HepG2 (cell line): ENCODE measurements around the gene JTB. TPM values are rescaled to one million over a fixed set of nuclear protein-coding genes. Genes with fewer than 3 reads are reported as not detected.

Experiments
- ERF ChIP-seq: IDR thresholded peaks from 2 replicates; pipeline ENCODE4 v1.6.1; 2018; ENCODE audit warnings: missing biosample characterization, missing genetic modification reagents
- GATAD1 ChIP-seq: IDR thresholded peaks from 2 replicates; pipeline ENCODE4 v1.6.1; 2016; ENCODE audit warnings: missing genetic modification reagents, missing compliant biosample characterization
- GMEB1 ChIP-seq: sonication (generic); formaldehyde crosslinking; IDR thresholded peaks from 2 replicates; pipeline ENCODE4 v1.5.1; 2020; ENCODE audit warnings: missing genetic modification reagents, mild to moderate bottlenecking, borderline replicate concordance
- GTF2F1 ChIP-seq: fragments of 150-350 bp; IDR thresholded peaks from 2 replicates; pipeline ENCODE4 v1.6.1; 2014; ENCODE audit warnings: low read length
- GTF3A ChIP-seq: sonication (generic); formaldehyde crosslinking; conservative IDR thresholded peaks from 2 replicates; pipeline ENCODE4 v1.4.0; 2020; ENCODE audit warnings: mild to moderate bottlenecking, missing genetic modification reagents
- JDP2 ChIP-seq: sonication (generic); formaldehyde crosslinking; IDR thresholded peaks from 2 replicates; pipeline ENCODE4 v1.8.1; 2022; ENCODE audit warnings: missing genetic modification reagents, borderline replicate concordance
- KAT2B ChIP-seq: fragments of 150-350 bp; IDR thresholded peaks from 2 replicates; pipeline ENCODE4 v1.6.1; 2014; ENCODE audit warnings: low read depth, low read length, borderline replicate concordance
- KMT2A ChIP-seq: sonication (generic); formaldehyde crosslinking; IDR thresholded peaks from 2 replicates; pipeline ENCODE4 v1.4.0; 2020; ENCODE audit warnings: missing genetic modification reagents
- MXD4 ChIP-seq: IDR thresholded peaks from 2 replicates; pipeline ENCODE4 v1.6.1; 2016; ENCODE audit warnings: mild to moderate bottlenecking, missing biosample characterization, missing genetic modification reagents
- NCOA5 ChIP-seq: sonication (generic); formaldehyde crosslinking; IDR thresholded peaks from 2 replicates; pipeline ENCODE4 v1.4.0; 2020; ENCODE audit warnings: missing genetic modification reagents
- PCBP2 ChIP-seq: fragments of 200-400 bp; formaldehyde crosslinking; optimal IDR thresholded peaks from 2 replicates; pipeline ENCODE3; 2018; ENCODE audit warnings: low read length, low read depth; ENCODE audit not compliant: poor library complexity, severe bottlenecking
- PTBP1 ChIP-seq: fragments of 200-400 bp; formaldehyde crosslinking; IDR thresholded peaks from 2 replicates; pipeline ENCODE4 v1.6.1; 2018; ENCODE audit warnings: low read length, low read depth; ENCODE audit not compliant: poor library complexity, severe bottlenecking
- RFXAP ChIP-seq: sonication (generic); formaldehyde crosslinking; IDR thresholded peaks from 2 replicates; pipeline ENCODE4 v1.4.0; 2020; ENCODE audit warnings: missing genetic modification reagents, borderline replicate concordance
- SIX4 ChIP-seq: sonication (generic); formaldehyde crosslinking; IDR thresholded peaks from 2 replicates; pipeline ENCODE4 v1.4.0; 2020; ENCODE audit warnings: missing genetic modification reagents
- SSRP1 ChIP-seq: IDR thresholded peaks from 2 replicates; pipeline ENCODE4 v1.6.1; 2016; ENCODE audit warnings: control low read depth
- XBP1 ChIP-seq: sonication (generic); formaldehyde crosslinking; IDR thresholded peaks from 2 replicates; pipeline ENCODE4 v1.5.0; 2020; ENCODE audit warnings: missing genetic modification reagents
- ZFP36 ChIP-seq: fragments of 150-350 bp; IDR thresholded peaks from 2 replicates; pipeline ENCODE4 v1.6.1; 2018; ENCODE audit warnings: borderline replicate concordance, low read length, low read depth; ENCODE audit not compliant: partially characterized antibody
- ZFP90 ChIP-seq: sonication (generic); formaldehyde crosslinking; IDR thresholded peaks from 2 replicates; pipeline ENCODE4 v1.8.0; 2022; ENCODE audit warnings: missing genetic modification reagents, mild to moderate bottlenecking, inconsistent platforms, borderline replicate concordance
- ZIK1 ChIP-seq: sonication (generic); formaldehyde crosslinking; IDR thresholded peaks from 2 replicates; pipeline ENCODE4 v1.5.0; 2020; ENCODE audit warnings: mild to moderate bottlenecking, low read depth, missing genetic modification reagents, borderline replicate concordance
- ZNF24 ChIP-seq: fragments of 450-650 bp; IDR thresholded peaks from 2 replicates; pipeline ENCODE4 v1.6.1; 2017; ENCODE audit warnings: antibody characterized with exemption, mild to moderate bottlenecking
- ZNF331 ChIP-seq: sonication (generic); formaldehyde crosslinking; IDR thresholded peaks from 2 replicates; pipeline ENCODE4 v1.4.0; 2020; ENCODE audit warnings: missing genetic modification reagents
- ZNF382 ChIP-seq: sonication (generic); formaldehyde crosslinking; IDR thresholded peaks from 2 replicates; pipeline ENCODE4 v1.5.0; 2020; ENCODE audit warnings: missing genetic modification reagents, mild to moderate bottlenecking, borderline replicate concordance
- ZNF557 ChIP-seq: sonication (generic); formaldehyde crosslinking; IDR thresholded peaks from 2 replicates; pipeline ENCODE4 v1.4.0; 2020; ENCODE audit warnings: missing genetic modification reagents
- ZNF678 ChIP-seq: sonication (generic); formaldehyde crosslinking; IDR thresholded peaks from 2 replicates; pipeline ENCODE4 v1.4.0; 2020; ENCODE audit warnings: mild to moderate bottlenecking, missing genetic modification reagents
- ZNF850 ChIP-seq: sonication (generic); formaldehyde crosslinking; conservative IDR thresholded peaks from 2 replicates; pipeline ENCODE4 v1.9.0; 2021; ENCODE audit warnings: mild to moderate bottlenecking, missing genetic modification reagents
- ZSCAN30 ChIP-seq: sonication (generic); formaldehyde crosslinking; IDR thresholded peaks from 2 replicates; pipeline ENCODE4 v1.5.0; 2020; ENCODE audit warnings: mild to moderate bottlenecking, missing genetic modification reagents
- polyA plus RNA-seq, 8 experiments: library from polyadenylated mRNA; depleted of rRNA in 3 of 8; stranded (reverse) in 7 of 8; unstranded in 1 of 8; fragments of >200 nt; fragmentation: Illumina TruSeq in 4 of 8; extraction: Trizol in 4 of 8; gene quantifications; 2 replicates each; pipeline versions ENCODE4 v1.2.1 to v1.2.3, GENCODE V29; 2011 to 2016; ENCODE audit warnings: low read depth in 4 of 8, missing spikeins in 1 of 8, mixed read lengths in 1 of 8; ENCODE audit not compliant: insufficient read depth in 1 of 8
- total RNA-seq, 5 experiments: library from RNA; depleted of rRNA; stranded (reverse); fragments of >200 nt; fragmentation: Illumina TruSeq; extraction: Trizol; gene quantifications; 2 replicates each; pipeline ENCODE4 v1.2.3, GENCODE V29; 2016; ENCODE audit warnings: low read depth in 1 of 5
- TF ChIP-seq, protein P1 (sequence below): sonication (generic); formaldehyde crosslinking; IDR thresholded peaks from 2 replicates; pipeline ENCODE4 v1.5.0; 2020; ENCODE audit warnings: mild to moderate bottlenecking, low read depth, missing genetic modification reagents, borderline replicate concordance
- TF ChIP-seq, protein P2 (sequence below): sonication (generic); formaldehyde crosslinking; IDR thresholded peaks from 2 replicates; pipeline ENCODE4 v1.4.0; 2020; ENCODE audit warnings: mild to moderate bottlenecking, low read depth, missing genetic modification reagents
- TF ChIP-seq, protein P3 (sequence below): sonication (generic); formaldehyde crosslinking; IDR thresholded peaks from 2 replicates; pipeline ENCODE4 v1.5.1; 2020; ENCODE audit warnings: missing genetic modification reagents, mild to moderate bottlenecking, borderline replicate concordance

JTB gene
- total and polyA plus RNA-seq, 2 of the 13 experiments (the other 11 are each of a cell fraction or from before 2014, with no cell fraction given) = 96.7 to 99.2 TPM

DNA sequence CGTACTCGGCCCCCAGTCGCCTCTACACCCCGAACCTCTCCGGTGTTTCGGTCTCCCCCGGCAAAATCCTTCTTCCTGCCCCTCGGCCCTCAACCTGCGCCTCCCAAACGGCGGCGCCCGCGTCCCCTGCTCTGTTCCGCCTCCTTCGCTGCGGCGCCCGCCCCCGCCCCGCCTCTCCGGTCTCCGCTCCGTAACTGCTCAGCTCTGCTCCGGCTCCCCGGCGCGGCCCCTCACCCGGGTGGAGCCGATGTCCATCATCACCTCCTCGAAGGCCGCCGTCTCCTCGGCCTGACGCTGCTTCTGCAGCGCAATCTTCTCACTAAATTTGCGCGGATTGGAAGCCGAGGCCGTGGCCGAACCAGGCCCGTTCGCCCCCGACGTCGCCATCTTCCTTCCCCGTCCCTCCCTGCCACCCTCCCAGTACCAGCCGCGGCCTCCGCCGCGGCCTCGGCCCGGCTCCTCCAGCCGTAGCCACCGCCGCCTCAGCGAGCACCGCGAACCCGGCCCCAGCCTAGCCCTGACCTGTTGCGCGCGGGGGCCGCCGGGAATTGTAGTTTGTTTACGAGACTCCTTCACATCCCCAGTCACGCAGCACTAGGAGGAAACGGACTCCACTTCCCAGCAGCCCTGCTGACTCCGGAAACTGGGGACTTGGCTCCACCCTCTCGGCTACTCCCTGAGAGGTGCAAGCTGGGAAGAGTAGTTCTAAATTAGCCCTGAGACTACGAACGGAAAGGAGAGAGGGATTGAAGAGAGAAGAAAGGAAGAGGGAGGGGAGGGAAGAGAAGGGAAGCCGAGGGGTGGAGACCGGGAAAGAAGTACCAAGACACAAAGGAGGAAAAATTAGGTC is 19.1 kb downstream of the JTB start, which contains the start of gene CRTC2 (continued):
- TF ChIP-seq, protein P1, sequence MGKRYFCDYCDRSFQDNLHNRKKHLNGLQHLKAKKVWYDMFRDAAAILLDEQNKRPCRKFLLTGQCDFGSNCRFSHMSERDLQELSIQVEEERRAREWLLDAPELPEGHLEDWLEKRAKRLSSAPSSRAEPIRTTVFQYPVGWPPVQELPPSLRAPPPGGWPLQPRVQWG (CRISPR knock-in tag) = no peak
- TF ChIP-seq ZNF331 (CRISPR knock-in tag) = no peak
- no peak for TF ChIP-seq PTBP1
- TF ChIP-seq GMEB1 (CRISPR knock-in tag) = peak; percentile 80
- no peak; the same call in 1 of the 2 replicates for TF ChIP-seq RFXAP (CRISPR knock-in tag)
- TF ChIP-seq, protein P2, sequence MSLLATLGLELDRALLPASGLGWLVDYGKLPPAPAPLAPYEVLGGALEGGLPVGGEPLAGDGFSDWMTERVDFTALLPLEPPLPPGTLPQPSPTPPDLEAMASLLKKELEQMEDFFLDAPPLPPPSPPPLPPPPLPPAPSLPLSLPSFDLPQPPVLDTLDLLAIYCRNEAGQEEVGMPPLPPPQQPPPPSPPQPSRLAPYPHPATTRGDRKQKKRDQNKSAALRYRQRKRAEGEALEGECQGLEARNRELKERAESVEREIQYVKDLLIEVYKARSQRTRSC (CRISPR knock-in tag) = no peak
- TF ChIP-seq MXD4 (CRISPR knock-in tag) = no peak
- TF ChIP-seq ZNF24 = no peak
- TF ChIP-seq ZNF557 (CRISPR knock-in tag) = no peak
- no peak for TF ChIP-seq ZFP36
- no peak for TF ChIP-seq KAT2B
- TF ChIP-seq SSRP1 = no peak
- no peak for TF ChIP-seq XBP1 (CRISPR knock-in tag)
- TF ChIP-seq ZNF678 (CRISPR knock-in tag) = no peak
- TF ChIP-seq, protein P3, sequence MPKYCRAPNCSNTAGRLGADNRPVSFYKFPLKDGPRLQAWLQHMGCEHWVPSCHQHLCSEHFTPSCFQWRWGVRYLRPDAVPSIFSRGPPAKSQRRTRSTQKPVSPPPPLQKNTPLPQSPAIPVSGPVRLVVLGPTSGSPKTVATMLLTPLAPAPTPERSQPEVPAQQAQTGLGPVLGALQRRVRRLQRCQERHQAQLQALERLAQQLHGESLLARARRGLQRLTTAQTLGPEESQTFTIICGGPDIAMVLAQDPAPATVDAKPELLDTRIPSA (CRISPR knock-in tag) = no peak
- TF ChIP-seq ZSCAN30 = no peak
- TF ChIP-seq ERF = peak; percentile 75; the same call in 1 of the 2 replicates
- TF ChIP-seq GTF2F1 = no peak
- TF ChIP-seq GATAD1 (CRISPR knock-in tag) = peak; percentile 82
- TF ChIP-seq KMT2A (CRISPR knock-in tag) = no peak
- peak; percentile 53; the same call in 1 of the 2 replicates for TF ChIP-seq ZFP90 (CRISPR knock-in tag)
- TF ChIP-seq NCOA5 (CRISPR knock-in tag) = no peak
- no peak for TF ChIP-seq SIX4
- 0 out of 2 replicates have a peak, but pooled peaks have one; percentile 59 for TF ChIP-seq ZNF850 (CRISPR knock-in tag)
- TF ChIP-seq PCBP2 = peak; percentile 35
- TF ChIP-seq ZIK1 = no peak
- TF ChIP-seq JDP2 = no peak
- TF ChIP-seq GTF3A (CRISPR knock-in tag) = no peak
- TF ChIP-seq ZNF382 (CRISPR knock-in tag) = no peak
